ENCODE measurements around the gene PADI4.
A peak's percentile ranks its signal among the peaks of the same experiment; 100 is the strongest.

Gene PADI4

GRCh38 chr1:17280894-17281293, 27.1 kb upstream of the PADI4 start:
- intact Hi-C loops (cut with DNase I), result no loop called here

GRCh38 chr1:17281775-17282181, 26.2 kb upstream of the PADI4 start:
- intact Hi-C loops (cut with DNase I), result no loop called here
- DNase-seq, result peak in 4 of 42 donors; percentile 9 to 43 (median 20)

More at GRCh38 chr1:17280894-17281293, 27.1 kb upstream of the PADI4 start:
- no peak for DNase-seq

- no peak for DNase-seq
- intact Hi-C loops (cut with DNase I), result no loop called here
These were observed 25.2 kb upstream of the PADI4 start for GRCh38 chr1:17282836-17283235.

GRCh38 chr1:17286646-17287045, 21.4 kb upstream of the PADI4 start:
- intact Hi-C loops (cut with DNase I), result no loop called here
- DNase-seq, result no peak

- DNase-seq, result no peak
- intact Hi-C loops (cut with DNase I), result no loop called here
These were observed 20.7 kb upstream of the PADI4 start for GRCh38 chr1:17287130-17287776.

- intact Hi-C loops (cut with DNase I), result no loop called here
These were observed 18.3 kb upstream of the PADI4 start for GRCh38 chr1:17289721-17290120.

GRCh38 chr1:17290553-17290952, 17.4 kb upstream of the PADI4 start:
- no peak for DNase-seq
- intact Hi-C loops (cut with DNase I), result no loop called here

More at GRCh38 chr1:17289721-17290120, 18.3 kb upstream of the PADI4 start:
- no peak for DNase-seq

GRCh38 chr1:17292299-17293160, 15.5 kb upstream of the PADI4 start:
- intact Hi-C loops (cut with DNase I), result no loop called here
- no peak for DNase-seq

GRCh38 chr1:17293681-17294425, 14.1 kb upstream of the PADI4 start:
- intact Hi-C loops (cut with DNase I), result no loop called here
- no peak for DNase-seq

GRCh38 chr1:17295292-17295691, 12.7 kb upstream of the PADI4 start:
- intact Hi-C loops (cut with DNase I), result no loop called here
- no peak for DNase-seq

- DNase-seq, result no peak
These were observed 11.9 kb upstream of the PADI4 start for GRCh38 chr1:17296086-17296485.

GRCh38 chr1:17297991-17298390, 10.0 kb upstream of the PADI4 start:
- intact Hi-C loops (cut with DNase I), result no loop called here
- no peak for DNase-seq

More at GRCh38 chr1:17296086-17296485, 11.9 kb upstream of the PADI4 start:
- intact Hi-C loops (cut with DNase I), result no loop called here

GRCh38 chr1:17301767-17302166, 6.2 kb upstream of the PADI4 start:
- no peak for DNase-seq
- intact Hi-C loops (cut with DNase I), result no loop called here

- intact Hi-C loops (cut with DNase I), result no loop called here
- no peak for DNase-seq
These were observed 3.7 kb upstream of the PADI4 start for GRCh38 chr1:17304151-17304825.

- no peak for DNase-seq
- intact Hi-C loops (cut with DNase I), result no loop called here
These were observed 3.2 kb upstream of the PADI4 start for GRCh38 chr1:17304826-17305175.

- intact Hi-C loops (cut with DNase I), result no loop called here
- DNase-seq, result no peak
These were observed 2.4 kb upstream of the PADI4 start for GRCh38 chr1:17305576-17306095.

- DNase-seq, result no peak
- intact Hi-C loops (cut with DNase I), result no loop called here
These were observed 1.6 kb upstream of the PADI4 start for GRCh38 chr1:17306407-17306806.

GRCh38 chr1:17306921-17307320, 1.1 kb upstream of the PADI4 start:
- DNase-seq, result no peak
- intact Hi-C loops (cut with DNase I), result no loop called here

GRCh38 chr1:17307329-17307728, 668 bp upstream of the PADI4 start:
- intact Hi-C loops (cut with DNase I), result no loop called here
- no peak for DNase-seq

Measured in head of caudate nucleus (tissue), 42 donors.